ENCODE results near the gene COX6B1.

Gene COX6B1

DNA sequence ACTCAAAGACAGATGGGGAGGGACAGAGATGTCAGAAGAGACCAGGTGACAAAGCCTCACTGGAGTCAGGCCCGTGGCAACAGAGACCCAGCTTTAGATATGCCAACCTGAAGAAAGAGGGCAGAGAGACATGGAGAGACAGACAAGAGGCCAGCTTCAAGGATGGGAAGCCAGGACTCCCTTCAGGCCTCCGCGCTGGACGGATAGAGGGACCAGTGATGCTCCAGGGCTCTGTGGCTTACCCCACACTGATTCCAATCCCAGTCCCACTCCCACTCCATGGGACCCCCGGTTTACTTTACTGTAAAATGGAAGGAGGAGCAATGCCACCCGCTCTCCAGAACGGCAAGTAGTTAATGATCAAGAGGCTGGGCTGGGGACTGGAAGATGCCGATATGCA lies 8.3 kb upstream of the COX6B1 start:
- H3K4me3 ChIP-seq (ENCODE audit: low read depth, low read length): no peak overlapping the region
- no peak for DNase-seq (ENCODE audit: low read depth)
- TF ChIP-seq POLR2A (IDR thresholded peaks at IDR 0.05; ENCODE audit: extremely low read depth, insufficient read length) (no peak), MYC (IDR thresholded peaks at IDR 0.05; ENCODE audit: low read depth, low read length) (no peak)
- TF ChIP-seq, protein P1, sequence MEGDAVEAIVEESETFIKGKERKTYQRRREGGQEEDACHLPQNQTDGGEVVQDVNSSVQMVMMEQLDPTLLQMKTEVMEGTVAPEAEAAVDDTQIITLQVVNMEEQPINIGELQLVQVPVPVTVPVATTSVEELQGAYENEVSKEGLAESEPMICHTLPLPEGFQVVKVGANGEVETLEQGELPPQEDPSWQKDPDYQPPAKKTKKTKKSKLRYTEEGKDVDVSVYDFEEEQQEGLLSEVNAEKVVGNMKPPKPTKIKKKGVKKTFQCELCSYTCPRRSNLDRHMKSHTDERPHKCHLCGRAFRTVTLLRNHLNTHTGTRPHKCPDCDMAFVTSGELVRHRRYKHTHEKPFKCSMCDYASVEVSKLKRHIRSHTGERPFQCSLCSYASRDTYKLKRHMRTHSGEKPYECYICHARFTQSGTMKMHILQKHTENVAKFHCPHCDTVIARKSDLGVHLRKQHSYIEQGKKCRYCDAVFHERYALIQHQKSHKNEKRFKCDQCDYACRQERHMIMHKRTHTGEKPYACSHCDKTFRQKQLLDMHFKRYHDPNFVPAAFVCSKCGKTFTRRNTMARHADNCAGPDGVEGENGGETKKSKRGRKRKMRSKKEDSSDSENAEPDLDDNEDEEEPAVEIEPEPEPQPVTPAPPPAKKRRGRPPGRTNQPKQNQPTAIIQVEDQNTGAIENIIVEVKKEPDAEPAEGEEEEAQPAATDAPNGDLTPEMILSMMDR (IDR thresholded peaks at IDR 0.05; ENCODE audit: low read depth, low read length): no peak
- TF ChIP-seq, protein P2, sequence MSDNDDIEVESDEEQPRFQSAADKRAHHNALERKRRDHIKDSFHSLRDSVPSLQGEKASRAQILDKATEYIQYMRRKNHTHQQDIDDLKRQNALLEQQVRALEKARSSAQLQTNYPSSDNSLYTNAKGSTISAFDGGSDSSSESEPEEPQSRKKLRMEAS (IDR thresholded peaks at IDR 0.05; ENCODE audit: low read depth, low read length): no peak

DNA sequence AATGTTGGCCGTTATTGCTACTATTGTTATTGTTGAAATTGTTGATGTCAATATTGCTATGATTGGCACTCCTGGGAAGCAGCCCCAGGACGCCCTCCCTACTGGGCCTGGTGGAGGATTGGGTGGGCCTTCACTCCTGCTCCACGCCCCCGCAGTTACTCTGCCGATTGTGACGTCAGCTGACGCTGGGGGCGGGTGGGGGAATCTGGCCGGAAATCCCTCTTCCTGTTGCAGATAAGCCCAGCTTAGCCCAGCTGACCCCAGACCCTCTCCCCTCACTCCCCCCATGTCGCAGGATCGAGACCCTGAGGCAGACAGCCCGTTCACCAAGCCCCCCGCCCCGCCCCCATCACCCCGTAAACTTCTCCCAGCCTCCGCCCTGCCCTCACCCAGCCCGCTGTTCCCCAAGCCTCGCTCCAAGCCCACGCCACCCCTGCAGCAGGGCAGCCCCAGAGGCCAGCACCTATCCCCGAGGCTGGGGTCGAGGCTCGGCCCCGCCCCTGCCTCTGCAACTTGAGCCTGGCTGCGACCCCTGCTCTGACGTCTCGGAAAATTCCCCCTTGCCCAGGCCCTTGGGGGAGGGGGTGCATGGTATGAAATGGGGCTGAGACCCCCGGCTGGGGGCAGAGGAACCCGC lies 6.5 kb upstream of the COX6B1 start, which contains the start of gene ETV2:
ETV2 (plus strand) TSS at position 231 of the 637 bp plus-strand sequence. CDS start 716 bp downstream, outside the sequence.
- DNase-seq (ENCODE audit: low read depth): peak; percentile 28
- TF ChIP-seq MYC (IDR thresholded peaks at IDR 0.05; ENCODE audit: low read depth, low read length) (no peak), POLR2A (IDR thresholded peaks at IDR 0.05; ENCODE audit: extremely low read depth, insufficient read length) (no peak)
- TF ChIP-seq, protein P1 (IDR thresholded peaks at IDR 0.05; ENCODE audit: low read depth, low read length): no peak
- TF ChIP-seq, protein P2 (IDR thresholded peaks at IDR 0.05; ENCODE audit: low read depth, low read length): no peak
- no peak within 1 kb of the TSS for H3K4me3 ChIP-seq (ENCODE audit: low read depth, low read length)

- no peak for DNase-seq (ENCODE audit: low read depth)
- TF ChIP-seq, protein P1 (IDR thresholded peaks at IDR 0.05; ENCODE audit: low read depth, low read length): no peak
- no peak for TF ChIP-seq POLR2A (IDR thresholded peaks at IDR 0.05; ENCODE audit: extremely low read depth, insufficient read length)
- TF ChIP-seq MYC (IDR thresholded peaks at IDR 0.05; ENCODE audit: low read depth, low read length): no peak
- TF ChIP-seq, protein P2 (IDR thresholded peaks at IDR 0.05; ENCODE audit: low read depth, low read length): no peak
- H3K4me3 ChIP-seq (ENCODE audit: low read depth, low read length): no peak overlapping the region
Measured at GRCh38 chr19:35642312-35642711, 5.8 kb upstream of the COX6B1 start.

GRCh38 chr19:35642798-35643254 lies 5.3 kb upstream of the COX6B1 start:
- TF ChIP-seq, protein P2 (IDR thresholded peaks at IDR 0.05; ENCODE audit: low read depth, low read length): no peak
- TF ChIP-seq, protein P1 (IDR thresholded peaks at IDR 0.05; ENCODE audit: low read depth, low read length): no peak
- TF ChIP-seq POLR2A (IDR thresholded peaks at IDR 0.05; ENCODE audit: extremely low read depth, insufficient read length): no peak
- no peak for TF ChIP-seq MYC (IDR thresholded peaks at IDR 0.05; ENCODE audit: low read depth, low read length)
- H3K4me3 ChIP-seq (ENCODE audit: low read depth, low read length): peak overlapping the region; percentile 16

DNA sequence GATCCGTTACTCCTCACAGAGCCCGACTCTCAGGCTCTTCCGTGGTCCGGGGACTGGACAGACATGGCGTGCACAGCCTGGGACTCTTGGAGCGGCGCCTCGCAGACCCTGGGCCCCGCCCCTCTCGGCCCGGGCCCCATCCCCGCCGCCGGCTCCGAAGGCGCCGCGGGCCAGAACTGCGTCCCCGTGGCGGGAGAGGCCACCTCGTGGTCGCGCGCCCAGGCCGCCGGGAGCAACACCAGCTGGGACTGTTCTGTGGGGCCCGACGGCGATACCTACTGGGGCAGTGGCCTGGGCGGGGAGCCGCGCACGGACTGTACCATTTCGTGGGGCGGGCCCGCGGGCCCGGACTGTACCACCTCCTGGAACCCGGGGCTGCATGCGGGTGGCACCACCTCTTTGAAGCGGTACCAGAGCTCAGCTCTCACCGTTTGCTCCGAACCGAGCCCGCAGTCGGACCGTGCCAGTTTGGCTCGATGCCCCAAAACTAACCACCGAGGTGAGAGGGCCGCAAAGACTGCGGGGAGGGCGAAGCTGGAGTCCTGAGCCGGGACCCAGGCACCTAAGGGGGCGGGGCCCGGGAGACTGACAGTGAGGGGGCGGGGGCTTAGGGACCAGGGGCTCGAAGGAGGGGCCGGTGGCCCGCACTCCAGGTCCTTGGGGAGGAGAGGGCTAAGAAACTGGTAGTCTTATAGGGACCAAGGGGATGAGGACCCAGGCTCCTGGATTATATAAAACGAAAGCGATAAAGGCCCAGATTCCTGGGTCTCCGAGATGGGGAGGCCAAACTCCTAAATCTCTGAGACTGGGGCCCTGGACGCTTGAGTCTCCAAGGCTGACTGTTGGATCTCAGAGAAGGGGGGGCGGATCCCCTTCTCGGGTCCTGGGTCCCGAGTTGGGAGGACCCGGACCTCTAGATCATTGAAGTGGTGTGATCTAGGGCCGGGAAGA lies 4.6 kb upstream of the COX6B1 start:
- TF ChIP-seq POLR2A (IDR thresholded peaks at IDR 0.05; ENCODE audit: extremely low read depth, insufficient read length) (peak; percentile 69), MYC (IDR thresholded peaks at IDR 0.05; ENCODE audit: low read depth, low read length) (no peak)
- DNase-seq (ENCODE audit: low read depth): peak; percentile 79
- H3K4me3 ChIP-seq (ENCODE audit: low read depth, low read length): peak overlapping the region; percentile 32

More at GRCh38 chr19:35642798-35643254, 5.3 kb upstream of the COX6B1 start:
- no peak for DNase-seq (ENCODE audit: low read depth)

Data from NB4 (cell line).